ENCODE data around the gene SCRN1. TPM values are rescaled to one million over a fixed set of nuclear protein-coding genes. Genes with fewer than 3 reads are reported as not detected.

The SCRN1 gene
- total and polyA plus RNA-seq, 2 experiments from 2014 or later: 58.8 to 80.0 TPM

DNA sequence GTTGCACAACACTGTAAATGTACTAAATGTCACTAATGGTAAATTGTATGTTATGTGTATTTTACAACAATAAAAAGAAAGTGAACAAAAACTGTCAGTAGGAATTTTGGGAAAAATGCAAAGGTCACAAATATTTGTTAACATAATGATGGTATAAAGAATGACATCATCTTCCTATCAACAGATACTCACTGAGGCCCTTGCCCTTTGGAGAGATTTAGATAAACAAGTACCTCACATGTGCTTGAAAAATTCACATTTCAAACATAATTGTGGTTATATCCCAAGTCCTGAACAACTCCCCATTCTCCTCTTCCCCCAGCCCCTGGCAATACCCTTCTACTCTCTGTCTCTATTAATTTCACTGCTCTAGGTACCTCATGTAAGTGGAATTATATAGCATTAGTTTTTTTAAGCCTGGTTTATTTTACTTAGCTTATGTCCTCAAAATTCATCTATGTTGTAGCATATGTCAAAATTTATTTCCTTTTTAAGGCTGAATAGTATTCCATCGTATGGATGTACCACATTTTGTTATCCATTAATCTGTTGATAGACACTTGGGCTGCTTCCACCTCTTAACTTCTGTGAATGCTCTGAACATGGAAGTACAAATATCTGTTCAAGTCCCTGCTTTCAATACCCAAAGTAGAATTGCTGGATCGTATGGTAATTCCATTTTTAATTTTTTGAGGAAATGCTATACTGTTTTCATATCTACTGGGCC, 92.8 kb downstream of the SCRN1 start:
- no peak overlapping the region for H3K4me2 ChIP-seq (ENCODE audit: unreplicated experiment)
- no peaks in the 10 kb centered on the region; the same call in 1 of the 2 replicates for H3K27me3 ChIP-seq (replicated peaks; ENCODE audit: insufficient read depth)
- no peak overlapping the region for H3K27ac ChIP-seq
- H3F3A ChIP-seq (ENCODE audit: insufficient read depth): no peaks in the 10 kb centered on the region
- WGBS, 2 experiments (ENCODE audit: low coverage in 1 of 2, low lambda C conversion rate in 2 of 2, missing lambda C conversion rate in 2 of 2): 61 to 63% methylated on average over 2 of the region's 2 CpGs
- in situ Hi-C loops (cut with MboI): no loop called here
- H2AFZ ChIP-seq: no peak overlapping the region
- no peak overlapping the region for H3K9ac ChIP-seq
- no peaks in the 10 kb centered on the region for H4K20me1 ChIP-seq (ENCODE audit: insufficient read depth)
- TF ChIP-seq EZH2phosphoT487 (IDR thresholded peaks at IDR 0.05; ENCODE audit: insufficient read depth, low read depth) (no peak), EZH2 (IDR thresholded peaks at IDR 0.05; ENCODE audit: insufficient read depth, poor library complexity, severe bottlenecking) (no peak)
- H3K4me3 ChIP-seq: no peak overlapping the region
- no peaks in the 10 kb centered on the region for H3K4me1 ChIP-seq (ENCODE audit: insufficient read depth)
- no peaks in the 10 kb centered on the region for H3K36me3 ChIP-seq (ENCODE audit: low read depth)
- no peaks in the 10 kb centered on the region for H3K79me2 ChIP-seq (ENCODE audit: insufficient read depth)
- no peaks in the 10 kb centered on the region for H3K9me3 ChIP-seq (ENCODE audit: low read depth)
- no peaks in the 10 kb centered on the region for H3K9me2 ChIP-seq (ENCODE audit: insufficient read depth)
- no peak for DNase-seq

- Histone ChIP-seq H3K4me1 (ENCODE audit: insufficient read depth) (no peaks in the 10 kb centered on the region), H3K4me3 (no peak overlapping the region), H3K36me3 (ENCODE audit: low read depth) (no peaks in the 10 kb centered on the region), H3K27me3 (replicated peaks; ENCODE audit: insufficient read depth) (no peaks in the 10 kb centered on the region; the same call in 1 of the 2 replicates), H3K9me3 (ENCODE audit: low read depth) (no peaks in the 10 kb centered on the region), H3K9ac (no peak overlapping the region), H3K4me2 (ENCODE audit: unreplicated experiment) (no peak overlapping the region), H2AFZ (no peak overlapping the region), H3K79me2 (ENCODE audit: insufficient read depth) (no peaks in the 10 kb centered on the region), H4K20me1 (ENCODE audit: insufficient read depth) (no peaks in the 10 kb centered on the region), H3F3A (ENCODE audit: insufficient read depth) (no peaks in the 10 kb centered on the region), H3K9me2 (ENCODE audit: insufficient read depth) (no peaks in the 10 kb centered on the region), H3K27ac (no peak overlapping the region)
- DNase-seq: no peak
- TF ChIP-seq EZH2 (IDR thresholded peaks at IDR 0.05; ENCODE audit: insufficient read depth, poor library complexity, severe bottlenecking): no peak
- no peak for TF ChIP-seq EZH2phosphoT487 (IDR thresholded peaks at IDR 0.05; ENCODE audit: insufficient read depth, low read depth)
- in situ Hi-C loops (cut with MboI): no loop called here
- WGBS, 2 experiments (ENCODE audit: low coverage in 1 of 2, low lambda C conversion rate in 2 of 2, missing lambda C conversion rate in 2 of 2): 56 to 57% methylated on average over 6 of the region's 6 CpGs
Observed at GRCh38 chr7:29895559-29895958, 94.0 kb downstream of the SCRN1 start.

GRCh38 chr7:29894256-29894655, 95.3 kb downstream of the SCRN1 start:
- no peak overlapping the region for H3K4me3 ChIP-seq
- H3K9me2 ChIP-seq (ENCODE audit: insufficient read depth): no peaks in the 10 kb centered on the region
- no peaks in the 10 kb centered on the region for H3K4me1 ChIP-seq (ENCODE audit: insufficient read depth)
- H3K36me3 ChIP-seq (ENCODE audit: low read depth): no peaks in the 10 kb centered on the region
- in situ Hi-C loops (cut with MboI): no loop called here
- H3K4me2 ChIP-seq (ENCODE audit: unreplicated experiment): no peak overlapping the region
- H3K27me3 ChIP-seq (replicated peaks; ENCODE audit: insufficient read depth): peaks cover 4% of the 10 kb centered on the region
- no peaks in the 10 kb centered on the region for H3K79me2 ChIP-seq (ENCODE audit: insufficient read depth)
- 91 to 100% methylated on average over 2 of the region's 2 CpGs for WGBS, 2 experiments (ENCODE audit: low coverage in 1 of 2, low lambda C conversion rate in 2 of 2, missing lambda C conversion rate in 2 of 2)
- H3K9me3 ChIP-seq (ENCODE audit: low read depth): no peaks in the 10 kb centered on the region
- TF ChIP-seq EZH2 (IDR thresholded peaks at IDR 0.05; ENCODE audit: insufficient read depth, poor library complexity, severe bottlenecking): no peak
- no peak for TF ChIP-seq EZH2phosphoT487 (IDR thresholded peaks at IDR 0.05; ENCODE audit: insufficient read depth, low read depth)
- H3K9ac ChIP-seq: no peak overlapping the region
- no peak overlapping the region for H2AFZ ChIP-seq
- no peaks in the 10 kb centered on the region for H3F3A ChIP-seq (ENCODE audit: insufficient read depth)
- DNase-seq: no peak
- no peak overlapping the region for H3K27ac ChIP-seq
- no peaks in the 10 kb centered on the region for H4K20me1 ChIP-seq (ENCODE audit: insufficient read depth)

DNA sequence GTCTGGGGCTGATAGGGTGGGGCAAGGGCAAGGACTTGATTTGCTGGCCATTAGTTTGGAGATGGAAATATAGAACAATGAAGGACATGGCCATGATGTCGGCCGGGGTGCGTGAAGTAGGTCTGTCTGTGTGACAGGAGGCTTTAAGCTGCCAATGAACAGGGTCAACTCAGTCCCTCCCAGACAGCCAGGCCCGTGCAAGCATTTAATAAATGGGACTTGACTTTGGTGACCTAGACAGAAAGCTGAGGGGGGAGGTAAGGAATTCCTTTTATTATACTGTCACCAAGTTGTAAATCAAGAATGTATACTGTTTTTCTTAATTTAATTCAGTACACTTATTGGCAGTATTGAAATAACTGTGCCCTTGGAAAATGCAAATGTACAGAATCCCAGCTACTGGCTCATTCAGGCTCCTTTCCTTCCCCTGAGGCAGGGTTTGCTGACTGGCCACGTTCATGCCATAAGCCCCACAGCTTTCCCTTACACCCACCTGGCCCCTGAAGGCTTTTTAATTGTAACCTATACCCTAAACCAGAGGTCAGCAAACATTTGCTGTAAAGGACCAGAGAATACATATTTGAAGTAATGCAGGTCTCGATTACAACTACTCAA, 96.1 kb downstream of the SCRN1 start:
- Histone ChIP-seq H3K79me2 (ENCODE audit: insufficient read depth) (no peaks in the 10 kb centered on the region), H3K36me3 (ENCODE audit: low read depth) (no peaks in the 10 kb centered on the region), H3K4me3 (no peak overlapping the region), H3K4me2 (ENCODE audit: unreplicated experiment) (no peak overlapping the region), H2AFZ (no peak overlapping the region), H3K9me2 (ENCODE audit: insufficient read depth) (no peaks in the 10 kb centered on the region), H3K27ac (no peak overlapping the region), H3K9me3 (ENCODE audit: low read depth) (no peaks in the 10 kb centered on the region), H3K27me3 (replicated peaks; ENCODE audit: insufficient read depth) (peaks cover 7% of the 10 kb centered on the region), H3F3A (ENCODE audit: insufficient read depth) (no peaks in the 10 kb centered on the region), H4K20me1 (ENCODE audit: insufficient read depth) (no peaks in the 10 kb centered on the region), H3K9ac (no peak overlapping the region), H3K4me1 (ENCODE audit: insufficient read depth) (no peaks in the 10 kb centered on the region)
- 46 to 47% methylated on average over 6 of the region's 6 CpGs for WGBS, 2 experiments (ENCODE audit: low coverage in 1 of 2, low lambda C conversion rate in 2 of 2, missing lambda C conversion rate in 2 of 2)
- in situ Hi-C loops (cut with MboI): no loop called here
- DNase-seq: no peak
- TF ChIP-seq EZH2 (IDR thresholded peaks at IDR 0.05; ENCODE audit: insufficient read depth, poor library complexity, severe bottlenecking): no peak
- no peak for TF ChIP-seq EZH2phosphoT487 (IDR thresholded peaks at IDR 0.05; ENCODE audit: insufficient read depth, low read depth)
